NCI-H526 treated with DMSO at 0.1 percent for 48 hours (cell line): ENCODE measurements around the gene LRRC37A3.
A peak's percentile ranks its signal among the peaks of the same experiment; 100 is the strongest.
"Not testable (repeated sequence)": the region's sequence is repeated elsewhere in the genome, so short reads cannot be mapped to it uniquely, and the experiment has no call there.

Experiments
- DNase-seq: peaks from one replicate; lab custom pipeline; 2025; lab: John Stamatoyannopoulos, UW

Gene LRRC37A3

DNA sequence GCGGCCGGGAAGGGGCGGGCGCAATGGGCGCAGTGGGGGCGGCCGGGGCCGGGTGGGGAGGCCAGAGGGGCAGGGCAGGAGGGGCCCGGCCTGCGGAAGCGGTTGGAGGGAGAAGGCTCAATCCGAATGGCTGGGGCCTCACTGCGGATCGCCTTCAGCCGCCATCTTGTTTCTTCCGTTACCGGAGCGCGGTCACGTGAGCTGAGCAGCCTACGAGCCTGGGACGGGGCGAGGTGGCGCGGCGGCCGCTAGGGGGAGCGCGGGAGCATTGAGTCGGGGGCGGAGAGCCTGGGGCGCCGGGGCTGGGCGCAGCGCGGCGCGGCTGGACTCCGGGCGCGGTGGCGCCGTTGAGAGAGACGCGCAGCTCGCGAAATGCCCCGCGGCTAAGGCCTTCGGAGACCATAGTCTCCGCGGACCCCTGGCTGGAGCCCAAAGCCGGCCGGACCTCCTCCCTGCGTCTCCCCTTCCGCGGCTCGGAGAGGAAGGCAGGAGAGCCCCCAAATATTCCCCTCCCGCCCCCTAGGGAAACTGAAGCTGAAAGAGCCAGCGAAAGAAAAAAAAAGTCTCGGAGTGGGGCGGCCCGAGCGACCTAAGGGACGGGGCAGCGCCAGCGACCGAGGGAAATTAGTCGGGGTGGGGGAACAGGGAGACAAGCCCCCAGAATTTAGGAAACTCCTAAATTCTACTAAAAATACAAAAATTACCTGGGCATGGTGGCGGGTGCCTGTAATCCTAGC is at the start of gene LRRC37A3:
Gene LRRC37A3, minus strand, starts transcription at position 190 of the 737 bp plus-strand sequence. CDS start 22,221 bp downstream, outside the sequence.
- peak; percentile 96 for DNase-seq

GRCh38 chr17:64965873-64966287 is 46.6 kb upstream of the LRRC37A3 start:
- DNase-seq, result peak; percentile 27

DNA sequence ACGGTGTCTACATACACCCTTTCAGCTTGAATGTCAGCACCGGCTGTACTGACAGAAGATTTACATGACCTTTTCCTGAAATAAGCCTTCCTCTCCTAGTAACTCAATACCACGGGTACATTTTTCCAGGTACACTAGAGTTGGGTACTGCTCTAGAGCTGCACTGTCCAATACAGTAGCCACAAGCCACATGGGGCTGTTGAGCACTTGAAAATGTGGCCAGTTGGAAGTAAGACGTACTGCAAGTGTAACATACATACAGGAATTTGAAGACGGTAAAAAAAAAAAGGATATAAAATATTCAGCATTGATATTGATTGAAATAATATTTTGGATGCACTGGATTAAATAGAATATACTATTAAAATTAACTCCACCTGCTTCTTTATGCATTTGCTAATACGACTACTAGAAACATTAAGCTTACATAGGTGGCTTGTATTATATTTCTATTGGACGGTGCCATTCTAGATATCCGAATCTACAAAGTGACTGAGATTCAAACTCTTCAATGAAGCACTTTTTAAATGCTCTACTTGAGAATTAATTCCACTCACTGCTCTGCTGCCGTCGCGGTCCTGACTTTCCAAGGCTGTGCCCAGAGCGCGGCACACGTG is 46.1 kb upstream of the LRRC37A3 start:
- DNase-seq, result not testable (repeated sequence)

GRCh38 chr17:64964796-64965195 is 45.5 kb upstream of the LRRC37A3 start:
- DNase-seq, result no peak

DNA sequence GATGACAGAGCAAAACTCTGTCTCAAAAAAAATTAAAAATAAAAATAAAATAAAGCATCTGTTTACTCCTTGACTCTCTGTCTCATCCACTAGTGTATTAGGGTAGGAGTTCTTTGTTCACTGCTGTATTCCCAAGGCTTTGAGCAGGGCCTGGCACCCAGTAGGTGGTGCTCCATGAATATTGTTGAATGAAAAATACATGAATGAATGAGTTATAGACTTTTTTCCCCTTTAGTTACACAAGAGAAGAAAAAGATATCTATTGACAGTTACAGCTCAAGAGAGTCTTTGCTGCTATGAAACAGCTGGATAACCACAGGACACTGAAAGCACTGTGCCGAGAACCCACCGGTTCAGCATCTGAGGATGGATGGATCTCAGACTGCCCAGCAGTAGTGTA is 44.5 kb upstream of the LRRC37A3 start:
- DNase-seq, result not testable (repeated sequence)

- peak; percentile 64 for DNase-seq
Measured at GRCh38 chr17:64961563-64962378, 42.5 kb upstream of the LRRC37A3 start.

GRCh38 chr17:64951877-64952276 is 32.6 kb upstream of the LRRC37A3 start:
- no peak for DNase-seq

DNA sequence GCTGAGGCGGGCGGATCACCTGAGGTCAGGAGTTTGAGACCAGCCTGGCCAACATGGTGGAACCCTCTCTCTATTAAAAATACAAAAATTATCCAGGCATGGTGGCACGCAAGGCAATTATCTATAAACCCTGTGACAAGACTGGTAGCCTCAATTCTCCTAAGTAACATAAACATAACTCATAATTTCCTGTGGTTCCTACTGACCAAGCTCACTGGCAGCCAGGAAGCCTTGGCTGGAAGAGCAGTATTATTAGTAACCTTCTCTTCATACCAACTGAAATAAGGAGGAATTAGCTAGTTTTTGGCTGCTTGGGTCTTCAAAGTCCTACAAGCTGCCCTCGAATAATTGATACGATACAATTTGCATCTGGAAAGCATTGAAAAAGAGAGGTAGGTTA is 31.6 kb upstream of the LRRC37A3 start:
- no peak for DNase-seq

DNA sequence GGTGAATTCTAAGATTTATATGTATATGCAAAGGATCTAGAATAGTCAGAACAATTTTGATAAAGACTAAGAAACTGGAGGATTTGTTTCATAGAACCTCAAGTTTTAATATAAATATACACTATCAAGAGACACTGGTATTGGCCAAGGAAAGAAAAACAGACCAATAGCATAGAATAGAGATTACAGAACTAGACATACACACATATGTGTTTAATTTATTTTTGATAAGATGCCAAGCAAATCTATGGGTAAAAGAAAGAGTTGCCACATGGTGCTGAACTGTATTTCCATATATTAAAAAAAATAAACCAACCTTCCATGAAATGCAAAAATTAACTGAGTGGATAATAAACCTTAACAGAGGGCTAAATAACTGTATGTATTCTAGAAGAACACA is 27.9 kb upstream of the LRRC37A3 start:
- DNase-seq, result no peak

DNA sequence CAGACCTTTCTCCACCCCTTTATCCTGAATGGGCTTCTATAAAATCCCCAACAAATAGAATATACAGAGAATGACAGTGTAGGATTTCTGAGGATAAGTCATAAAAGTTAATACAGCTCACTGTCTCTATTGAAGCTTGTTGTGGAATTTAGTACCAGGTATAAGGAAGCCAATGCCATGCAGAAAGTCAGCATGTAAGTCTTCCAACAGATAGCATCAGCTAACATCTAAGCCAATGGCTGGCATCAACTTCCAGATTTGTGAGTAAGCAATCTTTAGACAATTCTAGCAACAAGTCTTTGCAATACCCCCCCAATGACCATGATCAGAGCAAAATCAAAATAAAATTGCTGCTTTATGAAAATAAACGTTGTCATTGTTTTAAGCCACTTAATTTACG is 22.5 kb upstream of the LRRC37A3 start:
- no peak for DNase-seq

DNA sequence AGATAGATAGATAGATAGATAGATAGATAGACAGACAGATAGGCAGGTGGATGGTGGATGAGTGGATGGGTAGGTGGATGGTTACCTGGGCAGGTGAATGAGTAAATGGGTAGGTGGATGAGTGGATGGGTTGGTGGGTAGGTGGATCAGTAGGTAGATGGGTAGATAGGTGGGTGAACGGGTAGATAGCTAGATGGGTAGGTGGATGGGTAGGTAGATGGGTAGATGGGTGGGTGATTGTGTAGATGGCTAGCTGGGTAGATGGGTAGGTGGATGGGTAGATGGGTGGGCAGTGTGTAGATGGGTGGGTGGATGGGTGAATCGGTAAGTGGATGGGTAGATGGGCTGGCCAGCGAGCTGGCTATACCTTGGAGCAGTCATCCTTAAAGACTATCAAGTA is 21.8 kb upstream of the LRRC37A3 start:
- DNase-seq, result no peak

GRCh38 chr17:64940055-64940454 is 20.8 kb upstream of the LRRC37A3 start:
- no peak for DNase-seq

- DNase-seq, result no peak
Measured at GRCh38 chr17:64938925-64939474, 19.7 kb upstream of the LRRC37A3 start.

DNA sequence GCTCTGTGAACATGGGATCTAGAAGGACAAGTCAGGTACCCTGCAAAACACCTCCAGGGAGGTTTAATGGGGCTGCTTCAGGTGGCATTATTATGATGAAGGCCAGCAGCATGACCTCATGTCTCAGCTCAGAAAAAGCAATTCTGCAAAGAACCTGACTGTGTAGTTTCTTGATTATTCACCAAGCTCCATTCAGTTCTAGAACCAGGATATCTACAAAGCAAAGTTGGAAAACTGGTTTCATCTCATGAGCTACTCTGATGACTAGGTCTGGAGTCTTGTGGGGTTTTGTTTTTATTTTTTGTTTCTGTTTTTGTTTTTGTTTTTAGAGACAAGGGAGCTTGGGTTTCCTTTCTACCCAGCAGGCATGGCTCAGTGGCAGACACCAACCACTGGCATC is 19.0 kb upstream of the LRRC37A3 start:
- DNase-seq, result no peak

- DNase-seq, result no peak
Measured at GRCh38 chr17:64936117-64936516, 16.8 kb upstream of the LRRC37A3 start.

DNA sequence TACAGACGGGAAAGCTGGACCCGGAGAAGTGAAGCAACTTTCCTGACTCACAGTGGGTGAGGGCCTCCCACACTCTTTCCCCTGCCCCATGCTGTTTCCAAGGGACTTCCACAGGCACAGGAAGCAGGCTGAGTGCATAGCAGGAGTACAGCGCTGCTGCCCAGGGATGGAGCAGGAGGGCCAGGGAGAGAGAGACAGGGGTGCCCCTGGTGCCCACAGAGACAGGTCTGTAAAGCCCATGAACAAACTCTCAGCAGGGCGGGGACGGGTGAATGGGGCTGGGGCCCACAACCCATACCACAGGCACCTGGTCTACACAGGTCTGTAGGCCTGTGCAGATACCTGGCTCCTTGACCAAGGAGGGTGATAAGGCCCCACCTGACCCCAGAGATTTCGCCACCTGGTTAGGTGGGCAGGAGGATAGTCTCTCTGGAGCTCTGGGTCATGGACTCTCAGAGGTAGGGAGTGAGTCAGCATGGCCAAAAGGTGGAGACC is 15.1 kb upstream of the LRRC37A3 start:
- not testable (repeated sequence) for DNase-seq

DNA sequence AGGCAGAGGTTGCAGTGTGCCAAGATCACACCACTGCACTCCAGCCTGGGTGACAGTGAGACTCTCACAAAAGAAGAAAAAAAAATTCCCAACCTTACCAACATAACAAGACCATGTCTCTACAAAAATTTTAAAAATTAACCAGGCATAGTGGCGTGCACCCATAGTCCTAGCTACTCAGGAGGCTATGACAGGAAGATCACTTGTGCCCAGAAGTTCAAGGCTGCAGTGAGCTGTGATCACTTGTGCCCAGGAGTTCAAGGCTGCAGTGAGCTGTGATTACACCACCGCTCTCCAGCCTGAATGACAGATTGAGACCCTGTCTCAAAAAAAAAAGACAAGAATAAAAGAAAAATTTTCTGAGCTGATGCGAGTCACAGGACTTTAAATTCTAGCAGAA is 13.6 kb upstream of the LRRC37A3 start:
- not testable (repeated sequence) for DNase-seq

DNA sequence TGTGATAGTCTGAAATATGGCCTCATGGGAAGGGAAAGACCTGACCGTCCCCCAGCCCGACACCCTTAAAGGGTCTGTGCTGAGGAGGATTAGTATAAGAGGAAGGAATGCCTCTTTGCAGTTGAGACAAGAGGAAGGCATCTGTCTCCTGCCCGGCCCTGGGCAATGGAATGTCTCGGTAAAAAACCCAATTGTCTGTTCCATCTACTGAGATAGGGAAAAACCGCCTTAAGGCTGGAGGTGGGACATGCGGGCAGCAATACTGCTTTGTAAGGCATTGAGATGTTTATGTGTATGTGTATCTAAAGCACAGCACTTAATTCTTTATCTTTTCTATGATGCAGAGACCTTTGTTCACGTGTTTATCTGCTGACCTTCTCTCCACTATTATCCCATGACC is 11.1 kb upstream of the LRRC37A3 start:
- DNase-seq, result not testable (repeated sequence)

DNA sequence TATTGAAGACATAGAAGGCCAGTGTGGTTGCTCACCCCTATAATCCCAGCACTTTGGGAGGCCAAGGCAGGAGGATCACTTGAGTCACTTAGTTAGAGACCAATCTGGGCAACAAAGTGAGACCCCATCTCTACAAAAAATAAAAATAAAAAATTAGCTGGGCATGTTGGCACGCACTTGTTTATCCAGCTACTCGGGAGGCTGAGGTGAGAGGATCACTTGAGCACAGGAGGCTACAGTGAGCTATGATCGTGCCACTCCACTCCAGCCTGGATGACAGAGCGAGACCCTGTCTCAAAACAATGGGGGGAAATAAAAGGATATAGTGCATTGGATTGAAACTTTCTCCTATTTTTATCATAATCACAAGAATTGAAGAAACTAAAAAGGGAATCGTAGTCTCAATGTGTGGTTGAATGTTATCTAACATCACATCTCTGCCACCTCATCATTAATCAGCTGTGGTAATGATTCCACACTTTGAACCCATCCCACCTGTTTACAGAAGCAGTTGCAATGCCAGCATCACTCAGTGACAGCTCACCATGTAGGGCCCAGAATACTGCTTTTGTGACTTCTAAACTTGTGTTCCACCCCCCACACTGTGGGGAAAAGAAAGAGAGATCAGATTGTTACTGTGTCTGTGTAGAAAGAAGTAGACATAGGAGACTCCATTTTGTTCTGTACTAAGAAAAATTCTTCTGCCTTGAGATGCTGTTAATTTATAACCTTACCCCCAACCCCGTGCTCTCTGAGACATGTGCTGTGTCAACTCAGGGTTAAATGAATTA is 10.3 kb upstream of the LRRC37A3 start:
- DNase-seq, result not testable (repeated sequence)

DNA sequence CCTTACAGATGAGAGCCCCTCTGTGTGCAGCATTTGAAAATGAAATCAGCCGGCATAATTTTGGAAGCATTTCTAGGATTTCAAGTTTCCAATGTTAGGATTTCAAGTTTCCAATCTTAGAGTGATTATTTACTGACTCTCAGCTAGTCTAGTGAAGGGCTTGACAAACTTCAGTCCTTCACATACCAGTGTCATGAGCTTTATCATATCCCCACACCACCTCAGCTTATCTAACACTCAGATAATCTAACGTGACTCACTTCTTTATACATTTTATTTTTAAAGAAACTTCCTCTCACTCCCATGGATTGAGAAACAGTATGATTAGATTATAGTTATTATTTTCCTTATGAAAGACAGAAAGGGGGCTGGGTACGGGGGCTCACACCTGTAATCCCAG is 9.4 kb upstream of the LRRC37A3 start:
- not testable (repeated sequence) for DNase-seq

- peak; percentile 35 for DNase-seq
Measured at GRCh38 chr17:64927444-64927843, 8.2 kb upstream of the LRRC37A3 start.
